GM23248 (cell line): ENCODE measurements around the gene ZNF792. TPM values are rescaled to one million over a fixed set of nuclear protein-coding genes. Genes with fewer than 3 reads are reported as not detected.

Source experiments
- DNase-seq: peaks from one replicate; pipeline ENCODE4 v3.0.0-alpha.2; 2015
- H2AFZ ChIP-seq: fragments of 200-600 bp; sonication (generic); 2 replicates; pipeline ENCODE4 v1.6.1; 2016; ENCODE audit warnings: antibody characterized with exemption
- H3F3A ChIP-seq: fragments of 200-600 bp; sonication (generic); 2 replicates; pipeline ENCODE4 v1.6.1; 2016; ENCODE audit warnings: mild to moderate bottlenecking, antibody characterized with exemption, mixed run types; ENCODE audit not compliant: insufficient read depth
- H3K27ac ChIP-seq: fragments of 200-600 bp; sonication (generic); 2 replicates; pipeline ENCODE4 v1.5.1; 2016; ENCODE audit warnings: mild to moderate bottlenecking
- H3K27me3 ChIP-seq: fragments of 200-600 bp; sonication (generic); replicated peaks from 2 replicates; pipeline ENCODE4 v1.6.1; 2016; ENCODE audit warnings: mild to moderate bottlenecking; ENCODE audit not compliant: insufficient read depth
- H3K36me3 ChIP-seq: fragments of 200-600 bp; sonication (generic); 2 replicates; pipeline ENCODE4 v1.6.1; 2016; ENCODE audit warnings: low read depth, mild to moderate bottlenecking
- H3K4me1 ChIP-seq: fragments of 200-600 bp; sonication (generic); 2 replicates; pipeline ENCODE4 v1.6.1; 2016; ENCODE audit warnings: mild to moderate bottlenecking; ENCODE audit not compliant: insufficient read depth
- H3K4me2 ChIP-seq: fragments of 200-600 bp; sonication (generic); one replicate; pipeline ENCODE4 v1.6.1; 2016; ENCODE audit warnings: mild to moderate bottlenecking; ENCODE audit not compliant: unreplicated experiment
- H3K4me3 ChIP-seq: fragments of 200-600 bp; sonication (generic); 2 replicates; pipeline ENCODE4 v1.5.1; 2016; ENCODE audit warnings: mild to moderate bottlenecking
- H3K79me2 ChIP-seq: fragments of 200-600 bp; sonication (generic); 2 replicates; pipeline ENCODE4 v1.6.1; 2016; ENCODE audit warnings: mild to moderate bottlenecking; ENCODE audit not compliant: insufficient read depth
- H3K9ac ChIP-seq: fragments of 200-600 bp; sonication (generic); 2 replicates; pipeline ENCODE4 v1.6.1; 2016; ENCODE audit warnings: mild to moderate bottlenecking
- H3K9me2 ChIP-seq: fragments of 200-600 bp; sonication (generic); 2 replicates; pipeline ENCODE4 v1.6.1; 2016; ENCODE audit warnings: mixed run types, mild to moderate bottlenecking, moderate library complexity; ENCODE audit not compliant: insufficient read depth
- H3K9me3 ChIP-seq: fragments of 200-600 bp; sonication (generic); one replicate; pipeline ENCODE4 v1.6.1; 2017; ENCODE audit warnings: low read depth
- H4K20me1 ChIP-seq: fragments of 200-600 bp; sonication (generic); 2 replicates; pipeline ENCODE4 v1.6.0; 2016; ENCODE audit not compliant: insufficient read depth
- EZH2 ChIP-seq: fragments of 200-600 bp; sonication (generic); IDR thresholded peaks from 2 replicates; pipeline ENCODE4 v1.6.1; 2018; ENCODE audit warnings: antibody characterized with exemption, mild to moderate bottlenecking; ENCODE audit not compliant: insufficient read depth, poor library complexity, severe bottlenecking
- EZH2phosphoT487 ChIP-seq: fragments of 200-600 bp; sonication (generic); IDR thresholded peaks from 2 replicates; pipeline ENCODE4 v1.6.1; 2018; ENCODE audit warnings: antibody characterized with exemption, moderate library complexity, mild to moderate bottlenecking, low read depth; ENCODE audit not compliant: insufficient read depth
- WGBS, 2 experiments: methylation state at CpG; one replicate each; pipeline ENCODE4 v1.1.6; 2015 to 2017; ENCODE audit warnings: low lambda C conversion rate in 2 of 2, low coverage in 1 of 2; ENCODE audit errors: missing lambda C conversion rate in 2 of 2; 5-methylcytosine and 5-hydroxymethylcytosine counted together
- in situ Hi-C: fragments of 300-500 bp; cut with MboI; formaldehyde crosslinking; loops from 2 replicates; pipeline ENCODE4 v1.15.0; 2020
- polyA plus RNA-seq: library from polyadenylated mRNA; unstranded; fragments of >200 nt; fragmentation: Nextera tagmentation; extraction: Ambion mirVana; gene quantifications from 2 replicates; pipeline ENCODE4 v1.2.1, GENCODE V29; 2016
- total RNA-seq: library from RNA; depleted of rRNA; stranded (reverse); fragments of >200 nt; shearing (Covaris generic); gene quantifications from 2 replicates; pipeline ENCODE4 v1.2.3, GENCODE V29; 2014

Gene ZNF792
- total and polyA plus RNA-seq, 2 experiments from 2014 or later, result 0.63 to 1.8 TPM

DNA sequence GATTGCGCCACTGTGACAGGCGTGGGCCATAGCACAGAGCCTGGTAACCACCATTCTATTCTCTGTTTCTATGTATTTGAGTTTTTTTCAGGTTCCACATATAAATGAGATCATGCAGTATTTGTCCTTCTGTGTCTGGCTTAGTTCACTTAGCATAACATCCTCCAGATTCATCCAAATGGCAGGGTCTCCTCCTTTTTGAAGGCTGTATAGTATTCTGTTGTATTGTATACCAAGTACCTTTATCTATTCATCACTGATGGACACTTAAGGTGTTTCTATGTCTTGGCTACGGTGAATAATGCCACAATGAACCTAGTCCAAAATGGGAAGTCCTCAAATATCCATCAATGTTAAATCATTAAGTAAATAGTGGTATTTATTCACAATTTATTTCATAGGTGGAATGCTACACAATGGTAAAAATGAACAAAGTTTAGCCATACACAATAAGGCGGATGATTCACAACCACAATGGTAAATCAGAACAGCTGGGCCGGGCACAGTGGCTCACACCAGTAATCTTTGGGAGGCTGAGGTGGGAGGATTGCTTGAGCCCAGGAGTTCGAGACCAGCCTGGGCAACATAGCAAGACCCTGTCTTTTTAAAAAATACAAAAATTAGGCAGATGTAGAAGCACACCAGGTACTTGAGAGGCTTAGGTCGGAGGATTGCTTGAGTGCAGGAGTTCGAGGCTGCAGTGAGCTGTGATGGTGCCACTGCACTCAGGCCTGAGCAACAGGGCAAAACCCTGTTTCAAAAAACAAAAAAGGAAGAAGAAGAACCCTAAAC lies 27.7 kb upstream of the ZNF792 start:
- H3K27ac ChIP-seq, result no peak overlapping the region
- no peak overlapping the region for H3K4me3 ChIP-seq
- H3K9ac ChIP-seq, result no peak overlapping the region
- peaks cover 5% of the 10 kb centered on the region; the same call in 1 of the 2 replicates for H3K27me3 ChIP-seq
- TF ChIP-seq EZH2 (no peak), EZH2phosphoT487 (no peak)
- no peaks in the 10 kb centered on the region for H4K20me1 ChIP-seq
- H3K4me2 ChIP-seq, result no peak overlapping the region
- no peaks in the 10 kb centered on the region for H3K9me3 ChIP-seq
- no peak for DNase-seq
- H2AFZ ChIP-seq, result no peak overlapping the region
- H3F3A ChIP-seq, result no peaks in the 10 kb centered on the region
- no peaks in the 10 kb centered on the region for H3K9me2 ChIP-seq
- 60 to 66% methylated on average over 8 of the region's 8 CpGs for WGBS, 2 experiments
- no peaks in the 10 kb centered on the region for H3K36me3 ChIP-seq
- no peaks in the 10 kb centered on the region for H3K79me2 ChIP-seq
- H3K4me1 ChIP-seq, result no peaks in the 10 kb centered on the region
- in situ Hi-C loops, result no loop called here

DNA sequence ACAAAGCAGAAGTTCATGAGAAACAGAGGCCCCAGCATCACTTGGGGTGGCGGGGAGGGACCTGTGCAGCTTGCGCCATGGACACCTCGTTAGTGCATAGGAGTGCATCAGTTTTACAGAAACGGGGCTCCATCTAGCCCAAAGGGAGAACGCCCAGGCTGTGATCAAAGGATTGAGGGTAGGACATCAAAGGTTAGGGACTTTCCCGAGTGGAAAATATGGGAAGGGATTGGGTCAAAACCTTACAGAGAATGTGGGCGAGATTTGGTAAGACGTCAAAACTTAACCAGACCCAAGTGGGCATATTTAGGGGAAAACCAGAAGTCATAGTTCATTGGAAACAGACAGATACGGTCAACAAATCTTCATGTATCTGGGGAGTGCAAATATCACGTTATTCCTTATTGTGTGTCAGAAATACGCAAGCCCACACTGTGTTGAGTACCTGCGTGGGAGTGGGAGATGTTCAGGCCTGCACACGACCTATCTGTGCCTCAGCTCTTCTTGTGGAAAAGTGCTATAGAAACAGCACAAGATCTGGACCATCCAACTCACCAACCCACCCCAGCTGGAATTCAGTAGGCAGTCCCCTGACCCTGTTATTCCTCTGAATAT lies 26.7 kb upstream of the ZNF792 start:
- Histone ChIP-seq H4K20me1 (no peaks in the 10 kb centered on the region), H3K4me2 (no peak overlapping the region), H3K27me3 (peaks cover 5% of the 10 kb centered on the region; the same call in 1 of the 2 replicates), H3K36me3 (no peaks in the 10 kb centered on the region), H3K9ac (no peak overlapping the region), H3F3A (no peaks in the 10 kb centered on the region), H3K79me2 (no peaks in the 10 kb centered on the region), H3K9me2 (no peaks in the 10 kb centered on the region), H3K9me3 (no peaks in the 10 kb centered on the region), H3K4me1 (no peaks in the 10 kb centered on the region), H2AFZ (no peak overlapping the region), H3K27ac (no peak overlapping the region), H3K4me3 (no peak overlapping the region)
- DNase-seq, result no peak
- no peak for TF ChIP-seq EZH2phosphoT487
- no peak for TF ChIP-seq EZH2
- in situ Hi-C loops, result no loop called here
- 55 to 58% methylated on average over 13 of the region's 13 CpGs for WGBS, 2 experiments

DNA sequence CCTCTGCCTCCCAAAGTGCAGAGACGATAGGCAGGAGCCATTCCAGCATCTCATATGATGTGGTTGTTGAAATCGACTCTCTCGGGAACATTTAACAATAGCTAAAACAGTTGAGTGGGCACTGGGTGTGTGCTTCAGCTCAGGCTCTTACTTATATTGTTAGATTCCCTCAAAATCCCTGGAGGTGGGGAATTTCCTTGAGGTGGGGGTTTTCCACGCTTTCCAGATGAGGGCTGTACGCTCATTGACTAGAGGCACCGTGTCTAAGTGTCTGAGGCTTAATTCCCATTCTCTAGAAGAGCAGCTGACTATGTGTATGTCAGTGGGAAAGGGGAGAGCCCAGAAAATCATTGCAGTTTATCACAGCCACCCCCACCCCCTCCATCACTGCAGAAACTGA lies 25.3 kb upstream of the ZNF792 start:
- H2AFZ ChIP-seq, result no peak overlapping the region
- H3K4me1 ChIP-seq, result no peaks in the 10 kb centered on the region
- H4K20me1 ChIP-seq, result no peaks in the 10 kb centered on the region
- H3K27me3 ChIP-seq, result peaks cover 5% of the 10 kb centered on the region; the same call in 1 of the 2 replicates
- H3K4me3 ChIP-seq, result no peak overlapping the region
- H3K36me3 ChIP-seq, result no peaks in the 10 kb centered on the region
- in situ Hi-C loops, result no loop called here
- 30 to 31% methylated on average over 6 of the region's 6 CpGs for WGBS, 2 experiments
- H3K9me3 ChIP-seq, result no peaks in the 10 kb centered on the region
- no peak overlapping the region for H3K27ac ChIP-seq
- H3K4me2 ChIP-seq, result no peak overlapping the region
- TF ChIP-seq EZH2phosphoT487 (no peak), EZH2 (no peak)
- no peaks in the 10 kb centered on the region for H3K9me2 ChIP-seq
- H3F3A ChIP-seq, result no peaks in the 10 kb centered on the region
- no peak for DNase-seq
- H3K9ac ChIP-seq, result no peak overlapping the region
- no peaks in the 10 kb centered on the region for H3K79me2 ChIP-seq

DNA sequence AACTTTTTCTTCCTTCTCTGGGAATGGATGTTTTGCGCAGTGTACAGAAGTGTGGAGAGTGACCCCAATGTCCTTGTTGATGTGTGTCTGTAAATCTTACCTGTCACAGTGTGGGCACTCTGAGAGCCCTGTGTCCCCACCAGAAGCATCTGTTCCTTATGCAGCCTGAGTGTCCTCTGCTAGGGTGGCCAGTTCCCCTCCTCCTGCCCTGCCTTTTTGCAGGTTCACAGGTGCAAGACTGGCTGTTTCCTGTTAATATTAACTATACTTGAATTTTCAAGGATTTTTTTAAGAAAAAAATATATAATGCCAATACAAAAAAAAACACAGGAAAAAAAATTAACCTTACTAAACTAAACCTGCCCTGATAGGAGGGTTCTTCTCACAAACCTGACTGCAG lies 24.1 kb upstream of the ZNF792 start:
- Histone ChIP-seq H3K27ac (no peak overlapping the region), H3K9ac (no peak overlapping the region), H3F3A (no peaks in the 10 kb centered on the region), H3K9me3 (no peaks in the 10 kb centered on the region), H4K20me1 (no peaks in the 10 kb centered on the region), H3K79me2 (no peaks in the 10 kb centered on the region), H3K4me2 (no peak overlapping the region), H3K36me3 (no peaks in the 10 kb centered on the region), H2AFZ (no peak overlapping the region), H3K4me1 (no peaks in the 10 kb centered on the region), H3K4me3 (no peak overlapping the region), H3K9me2 (no peaks in the 10 kb centered on the region), H3K27me3 (peaks cover 5% of the 10 kb centered on the region; the same call in 1 of the 2 replicates)
- no peak for TF ChIP-seq EZH2
- no peak for TF ChIP-seq EZH2phosphoT487
- in situ Hi-C loops, result no loop called here
- DNase-seq, result no peak
- 82 to 100% methylated on average over 1 of the region's 1 CpG for WGBS, 2 experiments
